ENCODE measurements around the gene EIF1B. TPM values are rescaled to one million over a fixed set of nuclear protein-coding genes. Genes with fewer than 3 reads are reported as not detected.

EIF1B gene
- total RNA-seq, 1 donor from 2014 or later = 17.2 TPM

DNA sequence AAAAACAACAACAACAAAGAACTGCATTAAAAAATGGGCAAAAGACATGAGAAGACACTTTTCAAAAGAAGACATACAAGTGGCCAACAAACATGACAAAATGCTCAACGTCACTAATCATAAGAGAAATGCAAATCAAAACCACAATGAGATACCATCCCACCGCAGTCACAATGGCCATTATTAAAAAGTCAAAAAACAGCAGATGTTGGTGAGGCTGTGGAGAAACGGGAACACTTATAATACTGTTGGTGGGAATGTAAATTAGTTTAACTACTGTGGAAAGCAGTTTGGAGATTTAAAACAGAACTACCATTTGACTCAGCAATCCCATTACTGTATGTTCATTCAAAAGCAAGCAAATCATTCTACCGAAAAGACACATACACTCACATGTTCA lies 15.1 kb downstream of the EIF1B start:
- Histone ChIP-seq H3K4me1 (ENCODE audit: control insufficient read depth in 3 of 3, insufficient read depth in 3 of 3, low read length in 3 of 3) (peaks cover 0 to 3% (median 0%) of the 10 kb centered on the region in 3 donors), H3K36me3 (ENCODE audit: control insufficient read depth in 3 of 3, insufficient read depth in 3 of 3, low read length in 3 of 3) (no peaks in the 10 kb centered on the region), H3K9me3 (ENCODE audit: control insufficient read depth in 3 of 3, low read length in 3 of 3) (no peaks in the 10 kb centered on the region), H3K27me3 (ENCODE audit: control insufficient read depth in 3 of 3, insufficient read depth in 3 of 3, low read length in 3 of 3) (no peaks in the 10 kb centered on the region), H3K9ac (ENCODE audit: low read depth in 1 of 3, low read length in 3 of 3) (no peak overlapping the region), H3K27ac (ENCODE audit: low read depth, low read length) (no peak overlapping the region), H3K4me3 (ENCODE audit: low read length in 3 of 3) (no peak overlapping the region)

DNA sequence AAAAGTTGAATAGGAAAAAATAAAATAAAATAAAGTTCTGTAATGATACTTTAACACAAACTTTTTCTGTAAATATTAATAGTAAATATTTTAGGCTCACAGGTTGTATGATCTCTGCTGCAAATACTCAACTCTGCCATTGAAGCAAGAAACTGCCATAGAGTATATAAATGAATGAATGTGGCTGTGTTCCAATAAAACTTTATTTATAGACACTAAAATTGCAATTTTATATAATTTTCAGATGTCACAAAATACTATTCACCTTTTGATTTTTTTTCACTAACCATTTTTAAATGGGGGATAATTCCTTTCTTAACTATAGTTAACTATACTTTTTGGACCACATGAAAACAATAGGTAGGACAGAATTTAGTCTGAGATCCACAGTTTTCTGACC lies 16.0 kb downstream of the EIF1B start:
- Histone ChIP-seq H3K9ac (ENCODE audit: low read depth in 1 of 3, low read length in 3 of 3) (no peak overlapping the region), H3K9me3 (ENCODE audit: control insufficient read depth in 3 of 3, low read length in 3 of 3) (no peaks in the 10 kb centered on the region), H3K36me3 (ENCODE audit: control insufficient read depth in 3 of 3, insufficient read depth in 3 of 3, low read length in 3 of 3) (no peaks in the 10 kb centered on the region), H3K4me3 (ENCODE audit: low read length in 3 of 3) (no peak overlapping the region), H3K4me1 (ENCODE audit: control insufficient read depth in 3 of 3, insufficient read depth in 3 of 3, low read length in 3 of 3) (peaks cover 0 to 3% (median 0%) of the 10 kb centered on the region in 3 donors), H3K27ac (ENCODE audit: low read depth, low read length) (no peak overlapping the region), H3K27me3 (ENCODE audit: control insufficient read depth in 3 of 3, insufficient read depth in 3 of 3, low read length in 3 of 3) (no peaks in the 10 kb centered on the region)

DNA sequence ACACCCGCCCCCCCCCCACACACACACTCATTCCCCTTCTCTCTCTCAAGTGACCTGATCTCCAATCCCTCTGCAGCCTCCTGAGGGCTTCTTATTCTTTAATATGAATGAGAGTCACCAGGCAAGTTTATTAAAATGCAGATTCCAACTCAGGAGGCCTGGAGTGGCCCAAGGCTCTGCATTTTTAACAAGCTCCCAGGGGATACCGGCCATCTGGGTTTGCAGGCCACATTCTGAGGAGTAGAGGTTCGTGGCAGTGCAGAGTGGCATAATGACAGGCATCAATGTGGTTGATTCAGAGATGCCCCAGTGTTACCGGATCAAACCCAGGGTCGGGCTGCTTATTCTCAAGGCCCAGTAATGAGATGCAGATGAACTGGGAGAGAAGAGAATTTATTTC lies 18.9 kb downstream of the EIF1B start:
- H3K4me1 ChIP-seq (ENCODE audit: control insufficient read depth in 3 of 3, insufficient read depth in 3 of 3, low read length in 3 of 3) = peaks cover 0 to 3% (median 0%) of the 10 kb centered on the region in 3 donors
- H3K4me3 ChIP-seq (ENCODE audit: low read length in 3 of 3) = no peak overlapping the region
- no peak overlapping the region for H3K9ac ChIP-seq (ENCODE audit: low read depth in 1 of 3, low read length in 3 of 3)

DNA sequence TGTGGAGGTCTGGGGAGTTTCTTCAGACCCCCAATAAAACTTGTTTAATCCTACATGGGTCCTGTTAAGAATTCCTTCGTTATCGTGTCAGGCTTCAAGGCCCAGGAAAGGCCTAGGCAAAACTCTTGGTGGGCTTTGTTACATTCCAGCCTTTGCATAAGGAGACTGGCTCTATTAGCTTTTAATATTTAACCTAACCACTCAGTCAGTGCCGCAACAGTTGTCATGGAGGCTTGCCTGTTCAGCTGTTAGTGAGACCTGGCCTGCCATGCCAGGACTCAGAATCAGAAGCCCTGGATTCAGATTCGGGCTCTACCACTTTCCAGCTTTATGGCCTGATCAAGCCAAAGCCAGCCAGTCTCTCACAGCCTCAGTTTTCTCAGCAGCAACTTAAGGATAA lies 19.6 kb downstream of the EIF1B start:
- no peaks in the 10 kb centered on the region for H3K9me3 ChIP-seq (ENCODE audit: control insufficient read depth in 3 of 3, low read length in 3 of 3)
- H3K36me3 ChIP-seq (ENCODE audit: control insufficient read depth in 3 of 3, insufficient read depth in 3 of 3, low read length in 3 of 3) = no peaks in the 10 kb centered on the region
- H3K27ac ChIP-seq (ENCODE audit: low read depth, low read length) = no peak overlapping the region
- no peaks in the 10 kb centered on the region for H3K27me3 ChIP-seq (ENCODE audit: control insufficient read depth in 3 of 3, insufficient read depth in 3 of 3, low read length in 3 of 3)
- H3K9ac ChIP-seq (ENCODE audit: low read depth in 1 of 3, low read length in 3 of 3) = no peak overlapping the region
- peaks cover 0 to 10% (median 5%) of the 10 kb centered on the region in 3 donors for H3K4me1 ChIP-seq (ENCODE audit: control insufficient read depth in 3 of 3, insufficient read depth in 3 of 3, low read length in 3 of 3)
- no peak overlapping the region for H3K4me3 ChIP-seq (ENCODE audit: low read length in 3 of 3)

More for the DNA sequence above, 18.9 kb downstream of the EIF1B start:
- H3K27ac ChIP-seq (ENCODE audit: low read depth, low read length) = no peak overlapping the region
- H3K9me3 ChIP-seq (ENCODE audit: control insufficient read depth in 3 of 3, low read length in 3 of 3) = no peaks in the 10 kb centered on the region
- no peaks in the 10 kb centered on the region for H3K27me3 ChIP-seq (ENCODE audit: control insufficient read depth in 3 of 3, insufficient read depth in 3 of 3, low read length in 3 of 3)
- no peaks in the 10 kb centered on the region for H3K36me3 ChIP-seq (ENCODE audit: control insufficient read depth in 3 of 3, insufficient read depth in 3 of 3, low read length in 3 of 3)

DNA sequence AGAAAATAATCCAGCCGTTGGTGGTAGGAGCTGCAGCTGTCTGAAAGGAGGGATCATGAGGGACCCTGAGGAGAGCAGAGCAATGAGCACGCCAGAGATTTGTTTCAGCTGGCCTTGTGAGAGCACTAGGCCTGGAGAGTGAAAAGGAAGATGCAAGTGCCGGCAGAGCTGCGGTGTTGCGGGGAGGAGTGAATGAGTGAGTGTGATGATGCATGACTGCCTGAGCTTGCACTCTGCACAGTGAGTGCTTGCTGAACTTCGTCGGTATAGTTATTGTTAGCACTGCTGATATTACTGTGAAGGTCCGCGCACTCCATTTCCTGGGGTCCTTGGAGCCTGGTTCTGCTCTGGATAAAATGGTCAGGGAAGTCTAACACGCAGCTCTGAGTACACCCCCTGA lies 23.2 kb downstream of the EIF1B start:
- no peak overlapping the region for H3K9ac ChIP-seq (ENCODE audit: low read depth in 1 of 3, low read length in 3 of 3)
- peaks cover 0 to 7% (median 5%) of the 10 kb centered on the region in 3 donors for H3K4me1 ChIP-seq (ENCODE audit: control insufficient read depth in 3 of 3, insufficient read depth in 3 of 3, low read length in 3 of 3)
- H3K27me3 ChIP-seq (ENCODE audit: control insufficient read depth in 3 of 3, insufficient read depth in 3 of 3, low read length in 3 of 3) = no peaks in the 10 kb centered on the region
- H3K9me3 ChIP-seq (ENCODE audit: control insufficient read depth in 3 of 3, low read length in 3 of 3) = no peaks in the 10 kb centered on the region
- no peak overlapping the region for H3K4me3 ChIP-seq (ENCODE audit: low read length in 3 of 3)
- H3K27ac ChIP-seq (ENCODE audit: low read depth, low read length) = no peak overlapping the region
- no peaks in the 10 kb centered on the region for H3K36me3 ChIP-seq (ENCODE audit: control insufficient read depth in 3 of 3, insufficient read depth in 3 of 3, low read length in 3 of 3)

DNA sequence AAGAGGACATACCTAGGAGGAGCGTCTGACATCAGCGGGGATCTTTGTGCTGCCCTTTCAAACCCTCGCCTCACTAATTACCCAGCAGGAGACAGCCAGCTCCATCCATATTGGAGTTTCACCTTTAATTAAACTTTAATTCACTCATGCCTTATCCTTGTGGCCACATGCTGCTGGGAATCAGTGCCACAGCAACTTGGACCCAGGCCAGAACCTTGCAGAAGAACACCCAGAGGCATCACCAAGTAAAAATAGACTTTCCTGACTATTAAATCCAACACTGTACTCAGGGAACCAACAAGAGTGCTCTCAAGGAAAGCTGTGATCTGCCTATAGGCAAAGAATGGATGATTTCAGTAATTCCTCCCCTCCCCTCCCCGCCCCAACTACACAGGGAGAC lies 23.9 kb downstream of the EIF1B start:
- Histone ChIP-seq H3K9me3 (ENCODE audit: control insufficient read depth in 3 of 3, low read length in 3 of 3) (no peaks in the 10 kb centered on the region), H3K27me3 (ENCODE audit: control insufficient read depth in 3 of 3, insufficient read depth in 3 of 3, low read length in 3 of 3) (no peaks in the 10 kb centered on the region), H3K4me3 (ENCODE audit: low read length in 3 of 3) (no peak overlapping the region), H3K27ac (ENCODE audit: low read depth, low read length) (no peak overlapping the region), H3K4me1 (ENCODE audit: control insufficient read depth in 3 of 3, insufficient read depth in 3 of 3, low read length in 3 of 3) (peaks cover 0 to 7% (median 5%) of the 10 kb centered on the region in 3 donors), H3K9ac (ENCODE audit: low read depth in 1 of 3, low read length in 3 of 3) (no peak overlapping the region), H3K36me3 (ENCODE audit: control insufficient read depth in 3 of 3, insufficient read depth in 3 of 3, low read length in 3 of 3) (no peaks in the 10 kb centered on the region)

DNA sequence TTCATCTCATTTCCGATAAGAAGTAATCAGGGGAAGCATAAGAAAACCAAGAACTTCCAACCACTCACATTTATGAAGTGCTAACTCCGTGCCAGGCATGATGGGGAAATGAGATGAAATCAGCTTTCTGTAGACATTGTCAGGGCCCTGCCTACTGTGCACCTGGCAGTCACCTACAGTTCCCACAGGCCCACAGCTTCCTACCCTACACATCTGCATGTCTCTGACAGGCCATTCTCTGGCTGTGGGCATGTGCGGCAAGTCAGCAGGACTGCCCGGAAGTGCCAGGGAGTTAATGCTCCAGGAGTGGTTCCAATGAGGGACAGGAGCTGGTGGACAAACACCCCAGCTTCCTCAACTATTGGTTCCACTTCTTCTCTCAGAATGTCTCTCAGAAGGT lies 24.3 kb downstream of the EIF1B start:
- Histone ChIP-seq H3K36me3 (ENCODE audit: control insufficient read depth in 3 of 3, insufficient read depth in 3 of 3, low read length in 3 of 3) (no peaks in the 10 kb centered on the region), H3K4me1 (ENCODE audit: control insufficient read depth in 3 of 3, insufficient read depth in 3 of 3, low read length in 3 of 3) (peaks cover 0 to 7% (median 5%) of the 10 kb centered on the region in 3 donors), H3K4me3 (ENCODE audit: low read length in 3 of 3) (no peak overlapping the region), H3K27ac (ENCODE audit: low read depth, low read length) (no peak overlapping the region), H3K9ac (ENCODE audit: low read depth in 1 of 3, low read length in 3 of 3) (no peak overlapping the region), H3K27me3 (ENCODE audit: control insufficient read depth in 3 of 3, insufficient read depth in 3 of 3, low read length in 3 of 3) (no peaks in the 10 kb centered on the region), H3K9me3 (ENCODE audit: control insufficient read depth in 3 of 3, low read length in 3 of 3) (no peaks in the 10 kb centered on the region)

DNA sequence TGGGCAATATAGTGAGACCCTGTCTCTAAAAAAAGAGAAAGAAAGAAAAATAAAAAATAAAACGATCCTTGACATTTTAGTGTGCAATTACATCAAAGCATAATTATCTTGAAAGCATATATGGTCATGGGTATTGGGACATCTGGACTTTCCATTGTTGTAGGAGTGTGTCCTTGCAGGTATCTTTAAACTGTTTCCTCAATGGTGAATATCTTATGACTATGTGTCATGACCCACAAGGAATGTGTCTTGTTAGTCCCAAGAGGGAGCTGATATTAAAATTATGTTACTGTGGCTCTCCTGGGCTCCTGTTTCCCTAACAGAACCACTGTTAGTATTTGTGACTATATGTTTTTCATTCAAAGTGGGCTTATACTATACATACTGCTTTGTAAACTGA lies 26.6 kb downstream of the EIF1B start:
- no peaks in the 10 kb centered on the region for H3K27me3 ChIP-seq (ENCODE audit: control insufficient read depth in 3 of 3, insufficient read depth in 3 of 3, low read length in 3 of 3)
- no peak overlapping the region for H3K9ac ChIP-seq (ENCODE audit: low read depth in 1 of 3, low read length in 3 of 3)
- no peaks in the 10 kb centered on the region for H3K9me3 ChIP-seq (ENCODE audit: control insufficient read depth in 3 of 3, low read length in 3 of 3)
- H3K4me3 ChIP-seq (ENCODE audit: low read length in 3 of 3) = no peak overlapping the region
- H3K36me3 ChIP-seq (ENCODE audit: control insufficient read depth in 3 of 3, insufficient read depth in 3 of 3, low read length in 3 of 3) = no peaks in the 10 kb centered on the region
- peaks cover 0 to 7% (median 5%) of the 10 kb centered on the region in 3 donors for H3K4me1 ChIP-seq (ENCODE audit: control insufficient read depth in 3 of 3, insufficient read depth in 3 of 3, low read length in 3 of 3)
- no peak overlapping the region for H3K27ac ChIP-seq (ENCODE audit: low read depth, low read length)

DNA sequence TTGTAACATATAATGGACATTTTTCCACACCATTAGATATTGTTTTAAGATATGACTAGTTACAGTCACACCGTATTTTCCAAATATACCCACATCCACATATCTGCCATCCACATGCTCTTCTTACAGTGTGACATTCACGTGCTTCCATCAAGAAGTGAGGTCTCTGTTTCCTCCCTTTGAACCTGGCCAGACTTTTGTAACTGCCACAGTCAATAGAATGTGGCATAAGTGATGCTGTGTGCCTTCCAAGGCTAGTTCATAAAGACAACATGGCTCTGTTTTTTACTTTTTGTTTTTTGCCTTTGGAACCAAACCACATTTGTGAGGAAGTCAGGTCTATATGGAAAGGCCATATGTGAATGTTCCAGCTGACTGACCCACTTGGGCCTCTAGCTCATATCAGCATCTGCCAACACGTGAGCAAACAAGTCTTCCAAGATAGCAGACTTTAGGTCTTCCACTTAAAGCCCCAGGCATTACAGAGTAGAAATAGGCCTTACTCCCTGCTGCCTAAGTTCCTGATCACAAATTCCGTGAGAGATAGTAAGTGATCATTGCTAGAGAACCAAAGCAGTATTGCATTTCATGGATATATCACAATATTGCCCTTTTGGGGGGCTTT lies 27.1 kb downstream of the EIF1B start:
- Histone ChIP-seq H3K27me3 (ENCODE audit: control insufficient read depth in 3 of 3, insufficient read depth in 3 of 3, low read length in 3 of 3) (no peaks in the 10 kb centered on the region), H3K9me3 (ENCODE audit: control insufficient read depth in 3 of 3, low read length in 3 of 3) (no peaks in the 10 kb centered on the region)

DNA sequence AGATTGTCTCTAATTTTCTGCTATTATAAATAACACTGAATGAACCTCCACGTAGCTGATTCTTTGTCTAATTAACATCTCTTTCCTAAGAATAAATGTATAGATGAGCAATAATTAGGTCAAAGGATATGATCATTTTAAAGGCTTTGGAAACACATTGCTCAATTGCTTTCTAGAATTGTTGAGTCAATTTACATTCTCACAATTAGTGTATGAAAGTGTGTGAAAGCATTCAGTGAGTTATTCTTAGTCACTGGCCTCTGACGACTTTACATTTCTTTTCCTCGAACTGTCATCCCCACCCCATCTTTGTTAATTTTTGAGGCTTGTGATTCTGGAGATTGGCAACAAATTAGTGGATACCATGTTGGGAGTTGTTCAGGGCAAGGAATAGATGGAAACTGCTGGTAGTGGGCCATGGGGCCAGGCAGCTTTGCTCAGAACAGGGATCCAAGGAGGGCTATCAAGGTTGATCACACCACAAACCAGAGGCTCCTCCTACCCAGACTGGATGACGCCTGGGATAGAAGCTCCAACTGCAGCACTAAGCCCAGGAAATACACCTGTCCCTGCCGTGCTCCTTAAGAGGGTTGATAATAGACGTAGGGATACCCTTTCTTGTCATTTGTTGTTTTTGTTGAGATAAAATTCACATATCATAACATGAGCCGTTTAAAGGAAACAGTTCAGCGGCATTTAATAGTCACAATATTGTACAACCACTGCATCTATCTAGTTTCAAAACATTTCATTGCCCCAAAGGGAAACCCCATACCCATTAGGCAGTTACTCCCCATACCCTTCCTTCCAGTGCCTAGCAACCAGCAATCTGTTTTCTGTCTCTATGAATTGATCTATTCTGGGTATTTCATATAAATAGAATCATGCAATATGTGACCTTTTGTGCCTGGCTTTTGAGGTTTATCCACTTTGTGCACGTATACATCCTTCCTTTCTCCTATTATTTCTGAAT lies 27.9 kb downstream of the EIF1B start:
- Histone ChIP-seq H3K9ac (ENCODE audit: low read depth in 1 of 3, low read length in 3 of 3) (no peak overlapping the region), H3K27ac (ENCODE audit: low read depth, low read length) (no peak overlapping the region), H3K4me1 (ENCODE audit: control insufficient read depth in 3 of 3, insufficient read depth in 3 of 3, low read length in 3 of 3) (peaks cover 0 to 7% (median 5%) of the 10 kb centered on the region in 3 donors), H3K36me3 (ENCODE audit: control insufficient read depth in 3 of 3, insufficient read depth in 3 of 3, low read length in 3 of 3) (no peaks in the 10 kb centered on the region), H3K9me3 (ENCODE audit: control insufficient read depth in 3 of 3, low read length in 3 of 3) (no peaks in the 10 kb centered on the region), H3K4me3 (ENCODE audit: low read length in 3 of 3) (no peak overlapping the region), H3K27me3 (ENCODE audit: control insufficient read depth in 3 of 3, insufficient read depth in 3 of 3, low read length in 3 of 3) (no peaks in the 10 kb centered on the region)

More for the DNA sequence above, 27.1 kb downstream of the EIF1B start:
- Histone ChIP-seq H3K36me3 (ENCODE audit: control insufficient read depth in 3 of 3, insufficient read depth in 3 of 3, low read length in 3 of 3) (no peaks in the 10 kb centered on the region), H3K27ac (ENCODE audit: low read depth, low read length) (no peak overlapping the region), H3K4me3 (ENCODE audit: low read length in 3 of 3) (no peak overlapping the region), H3K9ac (ENCODE audit: low read depth in 1 of 3, low read length in 3 of 3) (no peak overlapping the region), H3K4me1 (ENCODE audit: control insufficient read depth in 3 of 3, insufficient read depth in 3 of 3, low read length in 3 of 3) (peaks cover 0 to 7% (median 5%) of the 10 kb centered on the region in 3 donors)

Measured in skeletal muscle tissue (tissue), 4 donors.